GM12878 (cell line): ENCODE data around the gene ATP5PD. TPM values are rescaled to one million over a fixed set of nuclear protein-coding genes. Genes with fewer than 3 reads are reported as not detected.

ENCODE experiments used
- ATAC-seq: fragments of 200-7000 bp; cut with Tn5 transposase; 3 replicates; pipeline ENCODE4 v1.9.1; 2020; ENCODE audit warnings: mild to moderate bottlenecking, moderate library complexity
- BruUV-seq: library from RNA; stranded (reverse); fragments of 400-500 nt; replicated peaks from 2 replicates; lab custom pipeline; 2021; lab: Mats Ljungman, UMichigan
- CTCF ChIA-PET: fragments of 300-600 bp; sonication (Branson Sonifier 250); formaldehyde crosslinking; extraction: SDS; loops from one replicate; lab custom pipeline; 2021; ENCODE audit warnings: inconsistent platforms; lab: Yijun Ruan, JAX
- POLR2A ChIA-PET: fragments of 350-600 bp; formaldehyde crosslinking; extraction: SDS; loops from one replicate; lab custom pipeline; 2021; ENCODE audit warnings: inconsistent platforms; lab: Charles Lee
- RAD21 ChIA-PET: fragments of 300-600 bp; sonication (Branson Sonifier 250); formaldehyde crosslinking; loops from one replicate; lab custom pipeline; 2023; ENCODE audit warnings: antibody characterized with exemption; ENCODE audit not compliant: unreplicated experiment; lab: Charles Lee
- SMC1A ChIA-PET: fragments of 300-600 bp; sonication (Branson Sonifier 250); formaldehyde crosslinking; loops from one replicate; lab custom pipeline; 2023; ENCODE audit not compliant: unreplicated experiment, uncharacterized antibody; lab: Charles Lee
- DNase-seq: peaks from one replicate; pipeline ENCODE4 v3.0.0-alpha.2; 2011; ENCODE audit warnings: low read depth, low spot score
- FAIRE-seq: peaks from 3 replicates; lab custom pipeline; 2011; peaks lifted over from hg19 to GRCh38; lab: Jason Lieb, UNC
- H2AFZ ChIP-seq: 2 replicates; pipeline ENCODE4 v1.6.0; 2011; ENCODE audit warnings: low read depth, low read length, control low read depth; ENCODE audit not compliant: control insufficient read depth
- H3K27ac ChIP-seq: 2 replicates; pipeline ENCODE4 v1.5.1; 2011; ENCODE audit warnings: control low read depth; ENCODE audit not compliant: control insufficient read depth, insufficient read depth
- H3K27me3 ChIP-seq, 2 experiments: replicated peaks in 1 of 2; 2 replicates each; pipeline versions ENCODE4 v1.6.0 to v1.6.1; 2011; ENCODE audit warnings: low read length in 1 of 2; ENCODE audit not compliant: control insufficient read depth in 2 of 2, insufficient read depth in 2 of 2
- H3K36me3 ChIP-seq, 2 experiments: 2 replicates each; pipeline ENCODE4 v1.5.1; 2011; ENCODE audit warnings: low read length in 1 of 2; ENCODE audit not compliant: control insufficient read depth in 2 of 2, insufficient read depth in 2 of 2
- H3K4me1 ChIP-seq: 2 replicates; pipeline ENCODE4 v1.6.1; 2011; ENCODE audit warnings: mild to moderate bottlenecking, low read length, moderate library complexity, mixed read lengths; ENCODE audit not compliant: control insufficient read depth, insufficient read depth
- H3K4me2 ChIP-seq: 2 replicates; pipeline ENCODE4 v1.6.0; 2011; ENCODE audit warnings: control low read depth; ENCODE audit not compliant: control insufficient read depth, insufficient read depth
- H3K4me3 ChIP-seq: fragments of 200-600 bp; sonication (generic); 2 replicates; pipeline ENCODE4 v1.5.1; 2016
- H3K79me2 ChIP-seq: 2 replicates; pipeline ENCODE4 v1.6.0; 2011; ENCODE audit warnings: low read length; ENCODE audit not compliant: control insufficient read depth, insufficient read depth
- H3K9ac ChIP-seq: 2 replicates; pipeline ENCODE4 v1.8.0; 2011; ENCODE audit warnings: low read length, control low read depth, mixed read lengths; ENCODE audit not compliant: control insufficient read depth, insufficient read depth
- H3K9me3 ChIP-seq: replicated peaks from 3 replicates; pipeline ENCODE4 v1.5.1; 2011; ENCODE audit warnings: mild to moderate bottlenecking, low read length; ENCODE audit not compliant: control insufficient read depth, insufficient read depth
- H4K20me1 ChIP-seq: 2 replicates; pipeline ENCODE4 v1.6.0; 2011; ENCODE audit not compliant: control insufficient read depth, insufficient read depth
- CHD1 ChIP-seq: IDR thresholded peaks from 2 replicates; pipeline ENCODE4 v1.6.1; 2012; ENCODE audit warnings: low read depth, low read length, improper control_type of control experiment
- CREB1 ChIP-seq: IDR thresholded peaks from 2 replicates; pipeline ENCODE4 v1.6.1; 2012; ENCODE audit warnings: low read depth, mild to moderate bottlenecking, inconsistent platforms
- FOS ChIP-seq: IDR thresholded peaks from 3 replicates; pipeline ENCODE4 v1.6.1; 2011; ENCODE audit warnings: borderline replicate concordance; ENCODE audit not compliant: insufficient read length; ENCODE audit errors: extremely low read depth
- FOXK2 ChIP-seq: fragments of 450-650 bp; IDR thresholded peaks from 2 replicates; pipeline ENCODE4 v1.6.1; 2017; ENCODE audit warnings: mild to moderate bottlenecking, moderate library complexity
- MLLT1 ChIP-seq: fragments of 450-650 bp; IDR thresholded peaks from 2 replicates; pipeline ENCODE4 v1.6.1; 2016; ENCODE audit warnings: mild to moderate bottlenecking
- NR2C2 ChIP-seq: IDR thresholded peaks from 2 replicates; pipeline ENCODE4 v1.6.1; 2011; ENCODE audit warnings: borderline replicate concordance, low read depth; ENCODE audit not compliant: control insufficient read depth, insufficient read length
- WGBS: methylation state at CpG from one replicate; pipeline ENCODE4 v1.1.6; 2016; ENCODE audit warnings: low lambda C conversion rate; ENCODE audit not compliant: insufficient replicate concordance, insufficient coverage; ENCODE audit errors: missing lambda C conversion rate; 5-methylcytosine and 5-hydroxymethylcytosine counted together
- in situ Hi-C: fragments of 300-500 bp; cut with MboI; formaldehyde crosslinking; loops from 9 replicates; pipeline ENCODE4 v1.14.3; 2018; ENCODE audit warnings: mixed read lengths
- intact Hi-C: fragments of 100-400 bp; cut with micrococcal nuclease; formaldehyde crosslinking; loops from one replicate; pipeline ENCODE4 v1.14.2; 2022; ENCODE audit not compliant: unreplicated experiment
- polyA plus RNA-seq, 11 experiments: library from polyadenylated mRNA; depleted of rRNA in 4 of 11; unstranded in 6 of 11; stranded (reverse) in 5 of 11; fragments of >200 nt; fragmentation: Nextera tagmentation in 4 of 11; fragmentation: Illumina TruSeq in 1 of 11; extraction: Ambion mirVana in 4 of 11; extraction: Trizol in 1 of 11; gene quantifications; 1 replicate in 1 of 11; 2 replicates in 10 of 11; pipeline versions ENCODE4 v1.2.1 to v1.2.3, GENCODE V29; 2011 to 2016; ENCODE audit warnings: inconsistent platforms in 2 of 11, missing spikeins in 2 of 11, low read depth in 1 of 11
- total RNA-seq, 4 experiments: library from RNA; depleted of rRNA in 3 of 4; stranded (reverse); fragments of >200 nt in 3 of 4; fragmentation: Illumina TruSeq in 1 of 4; extraction: Trizol in 1 of 4; gene quantifications; 2 replicates each; pipeline versions ENCODE4 v1.2.1 to v1.2.3, GENCODE V29; 2013 to 2021

Gene ATP5PD
- total and polyA plus RNA-seq, 10 of the 15 experiments (the other 5 are each of a cell fraction or from before 2014, with no cell fraction given) = 172 to 772 (median 321) TPM

DNA sequence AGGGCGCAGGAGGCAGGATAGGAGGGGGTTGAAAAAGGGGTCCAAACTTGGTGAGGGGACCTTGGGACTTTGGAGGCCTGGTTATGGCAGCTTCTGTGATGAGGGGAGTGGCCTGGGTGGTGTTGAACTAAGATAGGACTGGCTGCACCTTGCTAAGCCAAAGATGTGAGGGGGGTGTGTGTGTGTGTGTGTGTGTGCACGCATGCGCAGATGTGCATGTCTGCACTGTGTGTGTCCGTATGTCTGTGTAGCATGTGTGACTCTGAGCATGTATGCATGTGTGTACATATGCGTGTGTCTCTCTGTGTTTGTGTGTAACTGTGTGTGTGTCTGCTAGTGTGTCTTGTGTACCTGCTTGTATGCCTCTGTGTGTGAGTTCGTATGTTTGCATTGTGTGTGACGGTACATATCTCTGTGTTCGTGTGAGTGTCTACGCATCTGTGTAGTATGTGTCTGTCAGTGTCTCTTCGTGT lies 45.1 kb upstream of the ATP5PD start:
- Histone ChIP-seq H3K27ac (no peak overlapping the region), H2AFZ (no peak overlapping the region), H3K4me1 (peaks cover 13% of the 10 kb centered on the region), H3K4me2 (no peak overlapping the region), H3K27me3 (no peaks in the 10 kb centered on the region), H3K4me3 (no peak overlapping the region), H4K20me1 (no peaks in the 10 kb centered on the region), H3K9me3 (no peaks in the 10 kb centered on the region), H3K36me3 (no peaks in the 10 kb centered on the region), H3K9ac (no peak overlapping the region), H3K79me2 (no peaks in the 10 kb centered on the region)
- FAIRE-seq (no peak), DNase-seq (no peak), ATAC-seq (no peak)
- SMC1A ChIA-PET = no interaction called here
- intact Hi-C loops = no loop called here
- CTCF ChIA-PET = interaction anchor here (1.4 to 1.7 kb wide), 2 partner anchors 13 to 14 kb away, joined by 4 to 7 read pairs; no protein-coding TSS in a partner anchor
- WGBS = 75% methylated on average over 10 of the region's 10 CpGs
- in situ Hi-C loops = no loop called here
- POLR2A ChIA-PET = no interaction called here
- TF ChIP-seq MLLT1 = 0 out of 2 replicates have a peak, but pooled peaks have one; percentile 43
- no peak for TF ChIP-seq CHD1
- peak; percentile 13; the same call in 1 of the 2 replicates for TF ChIP-seq FOXK2
- TF ChIP-seq NR2C2 = no peak
- TF ChIP-seq FOS = no peak
- no peak for TF ChIP-seq CREB1
- BruUV-seq = no TSS peak
- RAD21 ChIA-PET = no interaction called here
